Measurements from ENCODE around the gene EHMT1.

EHMT1 gene

GRCh38 chr9:137676998-137677397 is 58.2 kb downstream of the EHMT1 start:
- DNase-seq, result no peak

GRCh38 chr9:137678202-137678601 is 59.4 kb downstream of the EHMT1 start:
- DNase-seq, result no peak

- no peak for DNase-seq
These were observed 60.4 kb downstream of the EHMT1 start for GRCh38 chr9:137679249-137679648.

GRCh38 chr9:137679695-137680305 is 61.0 kb downstream of the EHMT1 start:
- DNase-seq, result no peak

- DNase-seq, result no peak
These were observed 61.9 kb downstream of the EHMT1 start for GRCh38 chr9:137680444-137681358.

GRCh38 chr9:137682428-137683105 is 63.8 kb downstream of the EHMT1 start:
- DNase-seq, result no peak

GRCh38 chr9:137683262-137683864 is 64.6 kb downstream of the EHMT1 start:
- no peak for DNase-seq

- DNase-seq, result no peak
These were observed 66.4 kb downstream of the EHMT1 start for GRCh38 chr9:137685035-137685740.

GRCh38 chr9:137685741-137686420 is 67.1 kb downstream of the EHMT1 start:
- no peak for DNase-seq

- no peak for DNase-seq
These were observed 69.5 kb downstream of the EHMT1 start for GRCh38 chr9:137688261-137688660.

- no peak for DNase-seq
These were observed 69.9 kb downstream of the EHMT1 start for GRCh38 chr9:137688725-137689124.

GRCh38 chr9:137689745-137690529 is 71.1 kb downstream of the EHMT1 start:
- DNase-seq, result no peak

GRCh38 chr9:137690930-137691645 is 72.3 kb downstream of the EHMT1 start:
- no peak for DNase-seq

- DNase-seq, result no peak
These were observed 73.0 kb downstream of the EHMT1 start for GRCh38 chr9:137691646-137692351.

GRCh38 chr9:137694236-137694959 is 75.6 kb downstream of the EHMT1 start:
- DNase-seq, result no peak

GRCh38 chr9:137694962-137695875 is 76.4 kb downstream of the EHMT1 start:
- DNase-seq, result no peak

GRCh38 chr9:137696136-137696925 is 77.5 kb downstream of the EHMT1 start:
- no peak for DNase-seq
